GM08714 (cell line): Measurements from ENCODE around the gene TMPRSS6.

ENCODE experiments used
- H3K4me3 ChIP-seq: fragments of 200-500 bp; sonication (Bioruptor generic); 2 replicates; pipeline ENCODE4 v1.5.1; 2014; ENCODE audit warnings: mild to moderate bottlenecking, low read length, inconsistent platforms
- ZNF274 ChIP-seq: IDR thresholded peaks from 2 replicates; pipeline ENCODE4 v1.6.1; 2012; ENCODE audit warnings: mild to moderate bottlenecking, low read depth, low read length

TMPRSS6 gene

DNA sequence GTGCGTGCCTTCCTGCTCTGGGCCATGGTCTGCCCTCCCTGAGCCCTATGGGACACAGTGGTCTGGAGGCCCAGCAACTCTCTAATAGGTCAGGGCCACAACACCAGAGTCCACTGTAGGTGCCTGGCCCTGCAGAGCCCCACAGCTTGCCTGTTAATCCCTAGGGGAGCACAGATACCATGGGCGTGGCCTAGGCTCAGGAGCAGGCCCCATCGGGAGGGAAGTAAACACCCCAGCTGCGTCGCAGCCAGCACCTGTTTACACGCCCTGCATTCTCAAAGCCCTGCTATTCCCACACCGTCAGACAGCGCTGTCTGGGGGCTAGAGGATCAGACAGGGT is 55.5 kb downstream of the TMPRSS6 start:
- TF ChIP-seq ZNF274: no peak
- H3K4me3 ChIP-seq: no peak overlapping the region

DNA sequence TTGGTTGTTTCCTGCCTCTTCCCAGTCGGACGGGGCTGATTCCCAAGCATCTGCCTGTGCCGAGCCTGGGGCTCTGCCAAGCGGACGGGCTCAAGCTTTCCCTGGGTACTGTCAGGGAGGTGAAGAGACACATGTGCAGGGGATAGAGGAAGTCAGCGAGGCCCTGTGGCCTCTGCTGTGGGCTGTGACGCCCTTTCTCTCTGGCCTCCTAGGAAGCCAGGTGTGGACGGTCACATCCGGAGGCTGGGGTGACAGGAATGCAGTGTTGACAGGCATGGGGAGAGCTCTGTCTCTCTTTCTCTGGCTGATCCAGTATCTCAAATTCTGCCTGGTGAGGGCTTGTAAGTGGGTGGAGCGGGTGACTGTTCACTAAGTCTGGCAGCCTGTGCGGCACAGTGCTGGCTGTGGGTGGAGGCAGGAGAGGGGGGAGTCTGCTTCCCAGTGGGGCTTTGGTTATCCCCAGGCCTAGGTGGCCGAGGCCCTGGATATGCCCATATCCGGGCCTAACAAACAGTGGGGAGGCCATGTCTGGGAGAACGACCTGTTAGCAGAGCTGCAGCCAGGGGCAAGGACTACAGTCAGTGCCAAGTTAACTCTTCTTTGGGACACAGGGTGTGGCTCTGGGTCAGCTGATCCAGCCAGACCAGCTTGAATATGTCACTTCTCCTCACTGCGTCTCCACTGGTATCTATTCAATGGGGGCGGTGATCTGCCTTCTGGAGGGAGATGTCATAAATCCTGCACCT is 56.0 kb downstream of the TMPRSS6 start:
- TF ChIP-seq ZNF274: no peak
- no peak overlapping the region for H3K4me3 ChIP-seq

DNA sequence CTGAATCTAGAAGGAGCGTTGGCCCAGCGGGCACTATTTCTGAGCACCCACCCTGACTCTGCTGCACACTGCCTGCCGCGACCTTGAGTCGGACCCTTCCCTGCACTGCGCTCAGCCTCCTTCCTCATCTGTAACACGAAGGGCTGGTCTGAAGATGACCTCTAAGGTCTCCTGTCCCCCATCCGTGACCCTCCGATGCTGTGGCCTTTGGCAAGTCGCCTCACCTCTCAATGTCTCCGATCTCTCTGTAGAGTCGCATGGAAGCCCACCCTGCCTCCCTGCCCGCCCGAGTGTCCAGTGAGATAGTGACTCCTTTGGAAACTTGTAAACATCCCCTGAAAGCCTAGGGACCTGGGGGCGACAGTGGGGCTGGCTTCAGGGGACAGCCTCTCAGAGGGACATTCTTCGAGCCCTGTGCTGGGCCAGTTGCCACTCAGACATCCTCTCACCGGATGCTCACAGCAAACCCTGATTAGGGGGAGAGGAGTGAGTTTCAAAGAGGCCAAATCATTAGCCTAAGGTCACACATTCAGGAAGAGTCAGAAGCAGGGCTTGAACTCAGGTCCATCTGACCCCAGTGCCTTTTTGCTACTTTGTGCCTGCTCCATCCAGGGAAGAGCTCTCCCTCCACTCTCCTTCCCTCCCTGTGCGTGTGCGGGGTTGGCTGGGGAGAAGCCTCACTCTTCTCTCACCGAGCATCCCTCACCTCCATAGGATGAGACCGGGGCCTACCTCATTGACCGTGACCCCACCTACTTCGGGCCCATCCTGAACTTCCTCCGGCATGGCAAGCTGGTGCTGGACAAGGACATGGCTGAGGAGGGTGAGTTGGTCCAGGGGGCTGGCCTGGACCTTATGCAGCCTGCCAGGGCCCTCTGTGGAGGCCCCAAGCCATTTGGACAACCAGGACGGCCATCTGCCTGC is 56.9 kb downstream of the TMPRSS6 start:
- no peak for TF ChIP-seq ZNF274
- peak overlapping the region; percentile 82; the same call in 1 of the 2 replicates for H3K4me3 ChIP-seq

DNA sequence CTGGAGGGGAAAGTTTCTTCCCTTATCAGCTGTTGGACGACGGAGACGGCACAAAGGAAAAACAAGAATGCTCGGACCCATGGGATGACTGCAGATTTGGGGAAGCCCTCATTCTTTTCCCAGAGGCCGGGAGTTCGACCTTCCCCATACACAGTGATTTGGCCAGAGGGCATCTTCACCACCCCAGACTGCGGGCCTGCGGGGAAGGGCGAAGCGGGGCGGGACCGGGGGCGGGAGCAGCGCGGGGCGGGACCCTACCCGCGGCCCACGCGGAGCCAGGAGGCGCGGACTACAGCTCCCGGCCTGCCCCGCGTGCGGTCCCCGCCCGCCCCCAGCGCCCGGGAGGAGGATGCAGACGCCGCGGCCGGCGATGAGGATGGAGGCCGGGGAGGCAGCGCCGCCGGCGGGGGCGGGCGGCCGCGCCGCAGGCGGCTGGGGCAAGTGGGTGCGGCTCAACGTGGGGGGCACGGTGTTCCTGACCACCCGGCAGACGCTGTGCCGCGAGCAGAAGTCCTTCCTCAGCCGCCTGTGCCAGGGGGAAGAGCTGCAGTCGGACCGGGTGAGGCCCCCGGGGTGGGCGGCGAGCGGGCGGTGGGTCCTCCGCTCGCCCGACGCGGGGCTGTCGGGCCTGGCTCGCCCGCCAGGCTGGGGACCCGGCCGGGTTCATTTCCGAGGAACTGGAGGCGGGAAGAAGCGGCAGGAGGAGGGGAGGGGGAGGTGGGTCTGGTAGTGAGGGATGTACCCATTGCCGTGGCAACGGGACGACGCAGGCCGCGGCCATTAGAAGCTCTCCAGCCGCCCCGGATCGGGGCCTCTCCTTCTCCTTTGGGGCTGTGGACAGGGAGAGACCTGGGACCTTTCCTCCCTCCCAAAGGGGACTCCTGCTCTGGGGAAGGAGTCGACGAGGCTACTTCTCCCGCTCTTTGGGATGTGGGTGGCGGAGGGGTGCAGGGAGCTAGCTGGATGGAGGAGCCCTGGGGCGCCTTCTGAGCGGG is 57.8 kb downstream of the TMPRSS6 start, which contains the start of gene KCTD17:
KCTD17 (plus strand) TSS at position 352 of the 995 bp plus-strand sequence; CDS start at position 371, 19 bp downstream.
- H3K4me3 ChIP-seq: peak within 1 kb of the TSS; percentile 82
- TF ChIP-seq ZNF274: no peak

DNA sequence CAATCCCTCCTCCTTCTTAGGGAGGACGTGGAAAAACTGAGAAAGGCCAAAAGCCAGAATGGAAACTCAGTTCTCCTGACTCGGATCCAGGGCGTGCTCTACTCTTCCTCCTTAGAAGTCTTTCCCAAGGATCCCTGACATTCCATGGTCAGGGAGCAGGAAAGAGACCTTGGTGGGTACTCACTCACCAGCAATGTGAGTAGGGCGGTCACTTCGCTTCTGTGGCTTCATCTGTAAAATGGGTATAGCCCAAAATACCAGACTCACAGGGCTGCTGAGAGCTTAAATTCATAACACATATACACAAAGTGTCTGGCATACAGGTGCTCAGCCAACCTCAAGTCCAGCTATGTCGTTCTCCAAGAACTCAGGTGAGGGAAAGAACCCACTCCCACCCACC is 58.6 kb downstream of the TMPRSS6 start:
- no peak for TF ChIP-seq ZNF274
- no peak overlapping the region for H3K4me3 ChIP-seq

DNA sequence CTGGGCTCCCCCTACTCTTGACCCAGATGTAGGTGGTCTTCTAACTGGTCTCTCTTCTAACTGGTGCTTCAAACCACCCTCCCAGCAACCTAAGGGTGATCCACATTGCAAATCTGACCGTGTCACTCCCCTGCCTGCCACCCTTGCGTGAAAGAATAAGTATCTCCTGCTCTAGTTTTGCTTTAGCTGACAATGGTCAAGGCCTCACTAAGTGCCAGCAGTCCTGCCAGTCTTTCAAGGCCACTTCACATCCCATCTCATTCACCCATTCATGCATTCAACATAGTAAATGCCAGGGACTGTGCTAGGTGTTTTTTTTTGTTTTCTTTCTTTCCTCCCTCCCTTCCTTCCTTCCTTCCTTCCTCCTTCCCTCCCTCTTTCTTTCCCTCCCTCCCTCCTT is 60.3 kb downstream of the TMPRSS6 start:
- no peak for TF ChIP-seq ZNF274
- H3K4me3 ChIP-seq: no peak overlapping the region

DNA sequence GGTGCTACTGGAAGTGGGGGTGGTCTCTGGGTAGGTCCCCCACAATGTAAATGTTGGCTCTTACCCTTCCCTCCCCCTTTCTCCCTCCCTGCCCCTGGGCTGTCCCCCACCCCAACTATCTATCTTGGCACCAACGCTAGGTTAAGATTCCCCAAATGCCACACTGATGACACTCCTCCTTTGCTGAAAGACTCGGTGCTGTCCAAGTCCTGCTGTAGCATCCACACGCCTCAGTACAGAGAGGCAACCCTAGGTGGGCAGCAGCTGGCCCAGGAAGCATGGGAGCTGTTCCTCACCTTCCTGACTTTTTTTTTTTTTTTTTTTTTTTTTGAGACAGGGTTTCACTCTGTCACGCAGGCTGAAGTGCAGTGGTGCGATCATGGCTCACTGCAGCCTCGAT is 61.4 kb downstream of the TMPRSS6 start:
- no peak for TF ChIP-seq ZNF274
- no peak overlapping the region for H3K4me3 ChIP-seq

DNA sequence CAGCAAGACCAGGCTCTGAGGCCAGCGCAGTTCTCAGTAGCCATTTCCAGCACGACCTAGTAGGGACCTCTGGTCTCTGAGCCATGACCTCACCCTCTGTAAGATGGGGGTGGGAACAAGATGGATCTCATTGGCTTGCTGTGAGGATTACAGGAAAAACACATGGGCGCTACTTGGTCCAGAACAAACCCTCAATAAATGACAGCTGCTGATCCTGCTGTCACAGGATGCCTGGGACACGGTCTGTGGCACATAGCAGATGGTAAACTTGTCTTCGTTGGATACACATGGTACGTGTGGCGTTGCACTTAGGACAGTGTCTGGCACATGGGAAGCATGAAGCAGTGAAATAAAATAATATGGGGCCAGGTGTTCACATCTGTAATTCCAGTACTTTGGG is 62.5 kb downstream of the TMPRSS6 start:
- TF ChIP-seq ZNF274: no peak

DNA sequence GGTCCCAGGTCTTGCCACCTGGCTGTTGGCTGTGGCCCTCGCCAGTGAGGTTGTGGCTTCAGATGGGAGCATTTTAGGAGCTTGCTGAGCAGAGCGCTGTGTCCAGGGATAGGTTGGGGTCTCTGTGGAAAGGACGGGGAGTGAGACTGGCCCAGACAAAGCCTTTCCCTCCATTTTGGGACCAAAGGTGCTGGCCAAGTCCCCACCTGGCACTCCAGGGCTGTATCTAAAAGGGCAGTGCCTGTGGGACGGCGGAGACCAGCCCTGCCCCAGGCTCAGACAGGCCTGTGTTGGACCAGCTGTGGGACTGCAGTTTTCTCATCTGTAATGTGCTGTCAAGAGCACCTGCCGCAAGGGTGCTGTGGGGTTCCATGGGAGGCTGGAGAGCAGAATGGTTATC is 62.9 kb downstream of the TMPRSS6 start:
- H3K4me3 ChIP-seq: no peak overlapping the region
- no peak for TF ChIP-seq ZNF274

More for the DNA sequence above, 62.5 kb downstream of the TMPRSS6 start:
- H3K4me3 ChIP-seq: no peak overlapping the region

DNA sequence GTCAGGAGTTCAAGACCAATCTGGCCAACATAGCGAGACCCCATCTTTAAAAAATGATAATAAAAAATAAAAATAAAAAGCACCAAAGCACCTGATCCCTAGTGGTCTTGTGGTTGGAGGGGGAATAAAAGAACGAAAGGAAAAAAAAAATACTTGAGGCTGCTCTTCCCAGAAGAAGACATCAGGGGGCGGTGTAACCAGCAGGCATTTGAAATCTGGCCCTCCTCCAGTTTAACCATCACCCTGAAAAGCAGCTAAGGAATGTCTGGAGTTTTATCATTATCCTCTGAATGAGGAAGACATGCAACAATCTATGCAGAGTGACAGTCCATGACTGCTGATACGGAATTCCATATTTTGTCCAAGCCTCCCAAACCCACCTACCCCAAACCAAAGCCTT is 63.6 kb downstream of the TMPRSS6 start:
- H3K4me3 ChIP-seq: no peak overlapping the region
- TF ChIP-seq ZNF274: no peak

DNA sequence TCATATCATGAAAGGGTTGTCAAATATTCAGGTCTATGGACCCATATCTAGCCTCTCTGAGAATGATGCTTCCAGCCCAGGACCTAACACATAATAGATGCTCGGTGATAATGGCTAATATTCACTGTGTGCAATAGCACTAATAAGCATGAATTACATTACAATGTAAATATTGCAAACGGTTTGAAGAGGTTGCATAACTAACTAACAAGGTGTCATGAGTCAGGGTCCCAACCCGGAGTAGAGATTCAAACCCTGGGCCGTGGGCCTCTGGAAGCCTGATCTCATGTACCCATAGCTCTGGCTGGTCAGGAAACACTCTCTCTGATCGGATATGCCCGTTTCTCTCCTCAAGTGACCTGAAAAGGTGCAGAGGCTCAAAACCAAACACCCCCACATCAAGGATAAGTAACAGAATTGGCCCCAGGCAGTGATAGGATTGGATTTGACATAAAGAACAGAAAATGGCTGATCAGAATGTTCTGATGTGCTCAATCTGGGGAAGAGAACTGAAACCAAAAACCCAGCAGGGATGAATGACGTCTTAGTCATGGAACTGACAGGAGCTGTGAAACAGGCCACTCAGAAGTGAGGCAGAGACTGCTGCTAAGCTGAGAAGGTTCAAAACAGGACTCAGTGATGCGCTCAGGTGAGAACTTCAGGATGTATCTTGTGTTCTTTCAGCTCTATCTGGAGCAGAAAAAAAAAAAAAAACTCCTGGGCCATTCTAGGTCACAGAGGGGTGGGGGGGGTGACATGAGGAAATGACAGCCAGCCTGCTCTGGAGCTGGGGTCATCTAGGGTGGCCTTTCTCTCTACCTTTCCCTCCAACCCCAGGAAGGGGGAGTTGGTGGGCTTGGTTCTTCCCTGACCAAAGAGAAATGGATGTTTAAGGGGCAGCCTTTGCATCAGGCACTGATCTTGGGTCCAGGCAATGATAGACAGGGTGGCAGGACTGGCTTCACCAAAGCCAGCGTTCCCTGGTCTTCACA is 64.6 kb downstream of the TMPRSS6 start:
- no peak for TF ChIP-seq ZNF274

DNA sequence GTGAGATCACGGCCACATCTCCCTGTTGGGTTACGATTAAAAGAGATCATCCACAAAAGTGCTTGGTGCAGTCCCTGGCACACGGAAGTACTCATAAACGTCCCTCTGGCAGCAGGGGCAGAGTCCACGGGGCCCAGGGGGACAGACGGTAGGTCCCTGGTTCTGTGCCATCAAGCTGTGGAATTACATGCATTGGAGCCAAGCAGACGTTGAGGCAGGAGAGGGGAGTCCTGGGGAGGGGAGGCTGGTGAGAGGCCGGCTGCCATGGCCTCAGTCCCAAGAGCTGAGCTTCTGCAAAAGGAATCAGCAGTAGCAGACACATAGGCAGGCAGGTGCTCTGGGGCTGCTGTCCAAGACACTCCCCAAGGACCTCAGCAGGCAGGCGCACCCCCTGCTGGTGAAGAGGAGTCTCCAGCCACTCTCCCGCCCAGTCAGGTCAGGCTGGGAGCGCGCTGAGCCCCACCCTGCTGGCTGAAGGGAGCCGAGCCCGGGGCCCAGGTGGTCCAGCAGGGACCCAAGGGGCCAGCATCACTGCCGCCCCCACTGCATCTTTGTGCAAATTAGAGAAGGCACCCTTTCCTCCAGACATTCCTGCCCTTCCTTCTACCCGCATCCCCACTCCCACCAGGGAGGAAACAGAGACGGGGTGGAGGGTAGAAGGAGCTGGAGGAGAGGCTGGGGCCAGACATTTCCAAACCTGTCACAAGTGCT is 65.5 kb downstream of the TMPRSS6 start:
- H3K4me3 ChIP-seq: no peak overlapping the region
- TF ChIP-seq ZNF274: no peak

More for the DNA sequence above, 64.6 kb downstream of the TMPRSS6 start:
- no peak overlapping the region for H3K4me3 ChIP-seq
